ENCODE measurements around the gene ZEB2.

Gene ZEB2

GRCh38 chr2:144446136-144446535, 73.8 kb downstream of the ZEB2 start:
- DNase-seq: no peak

GRCh38 chr2:144445196-144445595, 74.7 kb downstream of the ZEB2 start:
- DNase-seq: no peak

- DNase-seq: no peak
These were observed 75.8 kb downstream of the ZEB2 start for GRCh38 chr2:144443837-144444817.

- no peak for DNase-seq
These were observed 78.2 kb downstream of the ZEB2 start for GRCh38 chr2:144441711-144442141.

GRCh38 chr2:144439993-144440392, 79.9 kb downstream of the ZEB2 start:
- DNase-seq: no peak

GRCh38 chr2:144438801-144439631, 80.9 kb downstream of the ZEB2 start:
- DNase-seq: no peak

GRCh38 chr2:144437636-144438035, 82.3 kb downstream of the ZEB2 start:
- no peak for DNase-seq

GRCh38 chr2:144434425-144435222, 85.3 kb downstream of the ZEB2 start:
- no peak for DNase-seq

GRCh38 chr2:144432921-144433320, 87.0 kb downstream of the ZEB2 start:
- no peak for DNase-seq

- no peak for DNase-seq
These were observed 87.9 kb downstream of the ZEB2 start for GRCh38 chr2:144431998-144432397.

- DNase-seq: no peak
These were observed 88.5 kb downstream of the ZEB2 start for GRCh38 chr2:144431392-144431783.

- peak; percentile 64 for DNase-seq
These were observed 89.1 kb downstream of the ZEB2 start for GRCh38 chr2:144430722-144431391.

- no peak for DNase-seq
These were observed 90.4 kb downstream of the ZEB2 start for GRCh38 chr2:144429396-144430112.

- DNase-seq: no peak
These were observed 92.9 kb downstream of the ZEB2 start for GRCh38 chr2:144426981-144427479.

- no peak for DNase-seq
These were observed 93.6 kb downstream of the ZEB2 start for GRCh38 chr2:144426355-144426754.

- peak; percentile 37 for DNase-seq
These were observed 95.2 kb downstream of the ZEB2 start for GRCh38 chr2:144424559-144425240.

GRCh38 chr2:144421606-144422510, 98.1 kb downstream of the ZEB2 start:
- no peak for DNase-seq

GRCh38 chr2:144419218-144419617, 100.7 kb downstream of the ZEB2 start:
- no peak for DNase-seq

- no peak for DNase-seq
These were observed 104.5 kb downstream of the ZEB2 start for GRCh38 chr2:144415386-144415785.

Measured in activated CD4-positive, alpha-beta T cell treated with anti-CD3 and anti-CD28 coated beads, Interleukin-2, Interleukin-6, amounts not matched to agents 100 ng/mL and 50 ng/mL, durations not matched to agents 16 hours and 8 hours (primary cell).